HEK293 (cell line): ENCODE measurements around the gene ICAM5.
A peak's percentile ranks its signal among the peaks of the same experiment; 100 is the strongest.

Experiments used
- FEZF1 ChIP-seq: fragments of 450-650 bp; formaldehyde crosslinking; IDR thresholded peaks from 2 replicates; pipeline ENCODE4 v1.5.1; 2016; ENCODE audit warnings: missing biosample characterization, missing genetic modification characterization
- IKZF3 ChIP-seq: fragments of 450-650 bp; IDR thresholded peaks from 2 replicates; pipeline ENCODE4 v1.5.0; 2018; ENCODE audit warnings: missing biosample characterization, mild to moderate bottlenecking, missing genetic modification characterization, moderate library complexity
- KLF1 ChIP-seq: fragments of 450-650 bp; formaldehyde crosslinking; IDR thresholded peaks from 2 replicates; pipeline ENCODE4 v1.5.1; 2016; ENCODE audit warnings: missing biosample characterization, missing genetic modification characterization
- ZBTB11 ChIP-seq: fragments of 450-650 bp; formaldehyde crosslinking; conservative IDR thresholded peaks from 2 replicates; pipeline ENCODE4 v1.5.1; 2016; ENCODE audit warnings: low read depth, missing biosample characterization, missing genetic modification characterization
- ZBTB7A ChIP-seq: fragments of 450-650 bp; formaldehyde crosslinking; IDR thresholded peaks from 2 replicates; pipeline ENCODE4 v1.5.1; 2016; ENCODE audit warnings: low read depth, missing biosample characterization, missing genetic modification characterization
- ZFP69B ChIP-seq: fragments of 450-650 bp; formaldehyde crosslinking; IDR thresholded peaks from 2 replicates; pipeline ENCODE4 v1.5.1; 2016; ENCODE audit warnings: missing biosample characterization, missing genetic modification characterization
- ZNF19 ChIP-seq: fragments of 450-650 bp; formaldehyde crosslinking; IDR thresholded peaks from 2 replicates; pipeline ENCODE4; 2016; ENCODE audit warnings: missing biosample characterization, missing genetic modification characterization, low read depth
- ZNF24 ChIP-seq: fragments of 450-650 bp; formaldehyde crosslinking; IDR thresholded peaks from 2 replicates; pipeline ENCODE4 v1.5.1; 2016; ENCODE audit warnings: missing biosample characterization, missing genetic modification characterization
- ZNF335 ChIP-seq: fragments of 450-650 bp; formaldehyde crosslinking; conservative IDR thresholded peaks from 2 replicates; pipeline ENCODE4 v1.5.1; 2016; ENCODE audit warnings: missing biosample characterization, missing genetic modification characterization
- ZNF366 ChIP-seq: fragments of 450-650 bp; formaldehyde crosslinking; conservative IDR thresholded peaks from 2 replicates; pipeline ENCODE4 v1.5.1; 2016; ENCODE audit warnings: missing biosample characterization, missing genetic modification characterization
- ZNF404 ChIP-seq: fragments of 450-650 bp; formaldehyde crosslinking; IDR thresholded peaks from 2 replicates; pipeline ENCODE4 v1.5.1; 2017; ENCODE audit warnings: missing biosample characterization, missing genetic modification characterization
- ZNF510 ChIP-seq: fragments of 450-650 bp; formaldehyde crosslinking; IDR thresholded peaks from 2 replicates; pipeline ENCODE4 v1.5.1; 2018; ENCODE audit warnings: mild to moderate bottlenecking, missing genetic modification characterization, missing biosample characterization; ENCODE audit not compliant: insufficient replicate concordance
- ZNF600 ChIP-seq: fragments of 450-650 bp; formaldehyde crosslinking; IDR thresholded peaks from 2 replicates; pipeline ENCODE4 v1.5.1; 2016; ENCODE audit warnings: missing biosample characterization, missing genetic modification characterization
- ZNF621 ChIP-seq: fragments of 450-650 bp; formaldehyde crosslinking; IDR thresholded peaks from 2 replicates; pipeline ENCODE4 v1.5.1; 2017; ENCODE audit warnings: missing biosample characterization, missing genetic modification characterization
- ZNF645 ChIP-seq: fragments of 450-650 bp; formaldehyde crosslinking; IDR thresholded peaks from 2 replicates; pipeline ENCODE4; 2016; ENCODE audit warnings: missing biosample characterization, missing genetic modification characterization
- ZNF670 ChIP-seq: fragments of 450-650 bp; formaldehyde crosslinking; IDR thresholded peaks from 2 replicates; pipeline ENCODE4 v1.5.1; 2016; ENCODE audit warnings: missing biosample characterization, missing genetic modification characterization, low read depth
- ZNF677 ChIP-seq: fragments of 450-650 bp; IDR thresholded peaks from 2 replicates; pipeline ENCODE4 v1.5.0; 2018; ENCODE audit warnings: missing biosample characterization, mild to moderate bottlenecking, missing genetic modification characterization, moderate library complexity
- ZNF785 ChIP-seq: fragments of 450-650 bp; formaldehyde crosslinking; IDR thresholded peaks from 2 replicates; pipeline ENCODE4 v1.5.1; 2016; ENCODE audit warnings: missing biosample characterization, missing genetic modification characterization
- ZSCAN16 ChIP-seq: fragments of 450-650 bp; formaldehyde crosslinking; IDR thresholded peaks from 2 replicates; pipeline ENCODE4 v1.5.1; 2016; ENCODE audit warnings: missing biosample characterization, missing genetic modification characterization
- TF ChIP-seq, protein P1 (sequence below): fragments of 450-650 bp; formaldehyde crosslinking; conservative IDR thresholded peaks from 2 replicates; pipeline ENCODE4 v1.5.1; 2016; ENCODE audit warnings: low read depth, missing biosample characterization, missing genetic modification characterization
- TF ChIP-seq, protein P2 (sequence below): fragments of 450-650 bp; formaldehyde crosslinking; IDR thresholded peaks from 2 replicates; pipeline ENCODE4 v1.5.1; 2016; ENCODE audit warnings: missing biosample characterization, missing genetic modification characterization
- TF ChIP-seq, protein P3 (sequence below): fragments of 450-650 bp; formaldehyde crosslinking; IDR thresholded peaks from 2 replicates; pipeline ENCODE4 v1.5.1; 2017; ENCODE audit warnings: missing biosample characterization, missing genetic modification characterization
- TF ChIP-seq, protein P4 (sequence below): fragments of 450-650 bp; formaldehyde crosslinking; IDR thresholded peaks from 2 replicates; pipeline ENCODE4 v1.5.1; 2016; ENCODE audit warnings: missing biosample characterization, missing genetic modification characterization, low read depth
- TF ChIP-seq, protein P5 (sequence below): fragments of 450-650 bp; formaldehyde crosslinking; IDR thresholded peaks from 2 replicates; pipeline ENCODE4 v1.5.1; 2016; ENCODE audit warnings: missing biosample characterization, missing genetic modification characterization

Gene ICAM5

GRCh38 chr19:10290357-10290875, 664 bp downstream of the ICAM5 start (continued):
- TF ChIP-seq, protein P1, sequence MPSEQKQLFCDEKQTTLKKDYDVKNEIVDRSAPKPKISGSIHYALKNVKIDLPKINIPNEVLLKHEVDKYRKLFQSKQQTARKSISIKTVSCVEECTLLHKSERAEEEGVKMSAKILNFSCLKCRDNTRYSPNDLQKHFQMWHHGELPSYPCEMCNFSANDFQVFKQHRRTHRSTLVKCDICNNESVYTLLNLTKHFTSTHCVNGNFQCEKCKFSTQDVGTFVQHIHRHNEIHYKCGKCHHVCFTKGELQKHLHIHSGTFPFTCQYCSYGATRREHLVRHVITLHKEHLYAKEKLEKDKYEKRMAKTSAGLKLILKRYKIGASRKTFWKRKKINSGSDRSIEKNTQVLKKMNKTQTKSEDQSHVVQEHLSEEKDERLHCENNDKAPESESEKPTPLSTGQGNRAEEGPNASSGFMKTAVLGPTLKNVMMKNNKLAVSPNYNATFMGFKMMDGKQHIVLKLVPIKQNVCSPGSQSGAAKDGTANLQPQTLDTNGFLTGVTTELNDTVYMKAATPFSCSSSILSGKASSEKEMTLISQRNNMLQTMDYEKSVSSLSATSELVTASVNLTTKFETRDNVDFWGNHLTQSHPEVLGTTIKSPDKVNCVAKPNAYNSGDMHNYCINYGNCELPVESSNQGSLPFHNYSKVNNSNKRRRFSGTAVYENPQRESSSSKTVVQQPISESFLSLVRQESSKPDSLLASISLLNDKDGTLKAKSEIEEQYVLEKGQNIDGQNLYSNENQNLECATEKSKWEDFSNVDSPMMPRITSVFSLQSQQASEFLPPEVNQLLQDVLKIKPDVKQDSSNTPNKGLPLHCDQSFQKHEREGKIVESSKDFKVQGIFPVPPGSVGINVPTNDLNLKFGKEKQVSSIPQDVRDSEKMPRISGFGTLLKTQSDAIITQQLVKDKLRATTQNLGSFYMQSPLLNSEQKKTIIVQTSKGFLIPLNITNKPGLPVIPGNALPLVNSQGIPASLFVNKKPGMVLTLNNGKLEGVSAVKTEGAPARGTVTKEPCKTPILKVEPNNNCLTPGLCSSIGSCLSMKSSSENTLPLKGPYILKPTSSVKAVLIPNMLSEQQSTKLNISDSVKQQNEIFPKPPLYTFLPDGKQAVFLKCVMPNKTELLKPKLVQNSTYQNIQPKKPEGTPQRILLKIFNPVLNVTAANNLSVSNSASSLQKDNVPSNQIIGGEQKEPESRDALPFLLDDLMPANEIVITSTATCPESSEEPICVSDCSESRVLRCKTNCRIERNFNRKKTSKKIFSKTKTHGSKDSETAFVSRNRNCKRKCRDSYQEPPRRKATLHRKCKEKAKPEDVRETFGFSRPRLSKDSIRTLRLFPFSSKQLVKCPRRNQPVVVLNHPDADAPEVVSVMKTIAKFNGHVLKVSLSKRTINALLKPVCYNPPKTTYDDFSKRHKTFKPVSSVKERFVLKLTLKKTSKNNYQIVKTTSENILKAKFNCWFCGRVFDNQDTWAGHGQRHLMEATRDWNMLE (tag by site-specific recombination): no peak
- no peak for TF ChIP-seq ZNF670 (tag by site-specific recombination)
- TF ChIP-seq FEZF1 (tag by site-specific recombination): no peak
- TF ChIP-seq ZNF645 (tag by site-specific recombination): no peak
- TF ChIP-seq ZNF621 (tag by site-specific recombination): no peak
- peak; percentile 49 for TF ChIP-seq ZNF366
- no peak for TF ChIP-seq ZSCAN16 (tag by site-specific recombination)
- peak; percentile 10; the same call in 1 of the 2 replicates for TF ChIP-seq ZBTB11 (tag by site-specific recombination)
- peak; percentile 14; the same call in 1 of the 2 replicates for TF ChIP-seq ZBTB7A
- TF ChIP-seq ZNF335 (tag by site-specific recombination): peak; percentile 75
- no peak for TF ChIP-seq ZNF404 (tag by site-specific recombination)
- no peak for TF ChIP-seq ZNF19 (tag by site-specific recombination)
- TF ChIP-seq ZNF677: no peak
- TF ChIP-seq ZNF24 (tag by site-specific recombination): no peak
- TF ChIP-seq, protein P2, sequence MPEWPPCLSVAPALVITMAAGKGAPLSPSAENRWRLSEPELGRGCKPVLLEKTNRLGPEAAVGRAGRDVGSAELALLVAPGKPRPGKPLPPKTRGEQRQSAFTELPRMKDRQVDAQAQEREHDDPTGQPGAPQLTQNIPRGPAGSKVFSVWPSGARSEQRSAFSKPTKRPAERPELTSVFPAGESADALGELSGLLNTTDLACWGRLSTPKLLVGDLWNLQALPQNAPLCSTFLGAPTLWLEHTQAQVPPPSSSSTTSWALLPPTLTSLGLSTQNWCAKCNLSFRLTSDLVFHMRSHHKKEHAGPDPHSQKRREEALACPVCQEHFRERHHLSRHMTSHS (tag by site-specific recombination): no peak
- TF ChIP-seq, protein P3, sequence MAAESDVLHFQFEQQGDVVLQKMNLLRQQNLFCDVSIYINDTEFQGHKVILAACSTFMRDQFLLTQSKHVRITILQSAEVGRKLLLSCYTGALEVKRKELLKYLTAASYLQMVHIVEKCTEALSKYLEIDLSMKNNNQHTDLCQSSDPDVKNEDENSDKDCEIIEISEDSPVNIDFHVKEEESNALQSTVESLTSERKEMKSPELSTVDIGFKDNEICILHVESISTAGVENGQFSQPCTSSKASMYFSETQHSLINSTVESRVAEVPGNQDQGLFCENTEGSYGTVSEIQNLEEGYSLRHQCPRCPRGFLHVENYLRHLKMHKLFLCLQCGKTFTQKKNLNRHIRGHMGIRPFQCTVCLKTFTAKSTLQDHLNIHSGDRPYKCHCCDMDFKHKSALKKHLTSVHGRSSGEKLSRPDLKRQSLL (tag by site-specific recombination): 0 out of 2 replicates have a peak, but pooled peaks have one; percentile 20
- TF ChIP-seq IKZF3 (tag by site-specific recombination): peak; percentile 22; the same call in 1 of the 2 replicates
- TF ChIP-seq, protein P4, sequence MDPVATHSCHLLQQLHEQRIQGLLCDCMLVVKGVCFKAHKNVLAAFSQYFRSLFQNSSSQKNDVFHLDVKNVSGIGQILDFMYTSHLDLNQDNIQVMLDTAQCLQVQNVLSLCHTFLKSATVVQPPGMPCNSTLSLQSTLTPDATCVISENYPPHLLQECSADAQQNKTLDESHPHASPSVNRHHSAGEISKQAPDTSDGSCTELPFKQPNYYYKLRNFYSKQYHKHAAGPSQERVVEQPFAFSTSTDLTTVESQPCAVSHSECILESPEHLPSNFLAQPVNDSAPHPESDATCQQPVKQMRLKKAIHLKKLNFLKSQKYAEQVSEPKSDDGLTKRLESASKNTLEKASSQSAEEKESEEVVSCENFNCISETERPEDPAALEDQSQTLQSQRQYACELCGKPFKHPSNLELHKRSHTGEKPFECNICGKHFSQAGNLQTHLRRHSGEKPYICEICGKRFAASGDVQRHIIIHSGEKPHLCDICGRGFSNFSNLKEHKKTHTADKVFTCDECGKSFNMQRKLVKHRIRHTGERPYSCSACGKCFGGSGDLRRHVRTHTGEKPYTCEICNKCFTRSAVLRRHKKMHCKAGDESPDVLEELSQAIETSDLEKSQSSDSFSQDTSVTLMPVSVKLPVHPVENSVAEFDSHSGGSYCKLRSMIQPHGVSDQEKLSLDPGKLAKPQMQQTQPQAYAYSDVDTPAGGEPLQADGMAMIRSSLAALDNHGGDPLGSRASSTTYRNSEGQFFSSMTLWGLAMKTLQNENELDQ (tag by site-specific recombination): no peak
- peak; percentile 92 for TF ChIP-seq ZNF600
- TF ChIP-seq ZNF785 (tag by site-specific recombination): no peak
- TF ChIP-seq ZFP69B (tag by site-specific recombination): no peak
- no peak for TF ChIP-seq ZNF510
- 0 out of 2 replicates have a peak, but pooled peaks have one; percentile 4 for TF ChIP-seq KLF1 (tag by site-specific recombination)
- TF ChIP-seq, protein P5, sequence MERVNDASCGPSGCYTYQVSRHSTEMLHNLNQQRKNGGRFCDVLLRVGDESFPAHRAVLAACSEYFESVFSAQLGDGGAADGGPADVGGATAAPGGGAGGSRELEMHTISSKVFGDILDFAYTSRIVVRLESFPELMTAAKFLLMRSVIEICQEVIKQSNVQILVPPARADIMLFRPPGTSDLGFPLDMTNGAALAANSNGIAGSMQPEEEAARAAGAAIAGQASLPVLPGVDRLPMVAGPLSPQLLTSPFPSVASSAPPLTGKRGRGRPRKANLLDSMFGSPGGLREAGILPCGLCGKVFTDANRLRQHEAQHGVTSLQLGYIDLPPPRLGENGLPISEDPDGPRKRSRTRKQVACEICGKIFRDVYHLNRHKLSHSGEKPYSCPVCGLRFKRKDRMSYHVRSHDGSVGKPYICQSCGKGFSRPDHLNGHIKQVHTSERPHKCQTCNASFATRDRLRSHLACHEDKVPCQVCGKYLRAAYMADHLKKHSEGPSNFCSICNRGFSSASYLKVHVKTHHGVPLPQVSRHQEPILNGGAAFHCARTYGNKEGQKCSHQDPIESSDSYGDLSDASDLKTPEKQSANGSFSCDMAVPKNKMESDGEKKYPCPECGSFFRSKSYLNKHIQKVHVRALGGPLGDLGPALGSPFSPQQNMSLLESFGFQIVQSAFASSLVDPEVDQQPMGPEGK (tag by site-specific recombination): no peak
- TF ChIP-seq, all 188 proteins: peak for 16
